Fibroblast of skin of back (primary cell): ENCODE data around the gene ECEL1.

Source experiments
- DNase-seq: peaks from one replicate; pipeline ENCODE4 v3.0.0-alpha.2; 2013

Gene ECEL1

DNA sequence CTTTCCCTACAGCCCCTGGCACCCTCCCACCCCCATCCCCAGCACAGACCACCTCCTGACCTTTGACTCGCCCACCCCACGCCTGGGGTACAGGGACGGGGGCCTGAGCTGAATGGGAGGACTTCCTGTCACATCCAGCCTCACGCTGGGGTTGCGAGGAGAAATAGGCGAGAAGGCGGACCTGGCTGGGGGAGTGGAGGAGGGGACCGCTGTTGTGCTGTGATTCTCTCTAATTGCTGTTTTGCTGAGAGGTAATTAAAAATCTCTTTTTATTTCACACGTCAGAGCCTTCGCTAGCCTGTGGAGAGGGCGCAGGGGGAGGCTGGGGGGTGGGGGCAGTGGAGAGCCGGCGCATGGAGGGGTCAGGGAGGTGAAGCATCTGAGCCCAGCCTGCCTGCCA, 9.7 kb upstream of the ECEL1 start:
- no peak for DNase-seq

DNA sequence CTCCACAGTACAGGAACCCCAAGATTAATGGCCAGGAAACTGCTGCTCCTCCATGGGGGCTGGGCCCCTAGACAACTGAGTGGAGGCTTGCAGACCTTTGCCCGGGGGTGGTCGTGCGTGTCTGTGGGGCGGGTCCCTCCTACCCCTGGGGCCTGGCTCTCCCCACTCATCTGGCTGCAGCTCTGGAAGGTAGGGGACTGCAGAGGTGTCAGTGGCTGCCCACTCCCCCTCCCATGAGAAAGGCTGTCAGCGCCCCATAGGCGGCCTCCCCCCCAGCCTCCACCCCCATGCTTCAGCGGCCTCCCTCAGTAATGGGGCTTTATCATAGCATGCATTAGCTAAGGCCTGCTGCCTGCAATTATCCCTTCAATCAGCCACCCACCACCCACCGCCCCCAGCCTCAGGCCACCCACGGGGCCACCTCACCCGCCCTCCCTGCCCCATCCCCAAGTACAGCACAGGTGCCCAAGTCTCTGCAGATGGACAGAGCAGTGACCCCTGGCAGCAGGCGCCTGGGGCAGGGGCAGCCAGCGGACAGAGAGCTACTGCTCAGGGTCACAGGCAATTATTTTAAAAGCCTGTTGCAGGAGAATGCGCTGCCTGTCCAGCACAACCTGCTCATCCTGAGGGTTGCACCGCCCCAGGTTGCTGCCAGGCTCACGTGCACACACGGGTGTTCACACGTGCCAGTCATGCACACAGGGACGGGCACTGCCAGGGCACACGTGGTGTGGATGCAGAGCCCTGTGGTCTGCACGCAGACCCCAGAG, 9.1 kb upstream of the ECEL1 start:
- DNase-seq, result no peak

DNA sequence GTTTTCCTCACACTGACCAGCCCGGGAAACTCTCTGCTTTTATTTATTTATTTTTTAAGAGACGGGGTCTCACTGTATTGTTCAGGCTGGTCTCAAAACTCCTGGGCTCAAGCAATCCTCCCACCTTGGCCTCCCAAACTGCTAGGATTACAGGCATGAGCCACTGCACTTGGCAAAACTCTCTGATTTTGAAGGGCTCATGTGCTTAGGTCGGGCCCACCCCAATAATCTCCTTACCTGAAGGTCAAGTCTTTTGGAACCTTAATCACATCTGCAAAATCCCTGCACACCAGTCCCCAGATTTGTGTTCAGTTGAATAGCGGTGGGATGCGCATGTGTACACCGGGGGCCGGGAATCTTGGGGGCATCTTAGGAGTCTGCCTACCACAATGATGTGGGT, 7.7 kb upstream of the ECEL1 start:
- DNase-seq, result no peak

DNA sequence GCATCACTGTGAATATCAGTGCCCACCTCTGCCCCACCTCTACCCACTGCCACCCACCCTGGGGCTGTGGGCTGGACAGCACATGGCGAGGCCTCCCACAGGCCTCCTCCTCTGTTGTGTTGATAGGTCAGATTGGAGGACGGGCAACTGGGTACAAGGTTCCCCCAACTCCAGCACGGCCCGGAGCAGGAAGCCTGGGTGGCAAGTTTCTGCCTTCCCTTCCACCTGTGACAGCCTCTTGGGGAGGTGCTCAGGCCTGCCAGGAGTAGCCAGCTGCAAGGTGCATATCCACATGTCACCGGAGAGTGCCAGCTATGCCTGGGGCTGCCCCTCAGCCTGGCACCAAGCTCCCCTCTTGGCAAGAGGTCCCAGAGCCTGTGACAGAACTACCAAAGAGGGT, 6.9 kb upstream of the ECEL1 start:
- DNase-seq, result no peak

DNA sequence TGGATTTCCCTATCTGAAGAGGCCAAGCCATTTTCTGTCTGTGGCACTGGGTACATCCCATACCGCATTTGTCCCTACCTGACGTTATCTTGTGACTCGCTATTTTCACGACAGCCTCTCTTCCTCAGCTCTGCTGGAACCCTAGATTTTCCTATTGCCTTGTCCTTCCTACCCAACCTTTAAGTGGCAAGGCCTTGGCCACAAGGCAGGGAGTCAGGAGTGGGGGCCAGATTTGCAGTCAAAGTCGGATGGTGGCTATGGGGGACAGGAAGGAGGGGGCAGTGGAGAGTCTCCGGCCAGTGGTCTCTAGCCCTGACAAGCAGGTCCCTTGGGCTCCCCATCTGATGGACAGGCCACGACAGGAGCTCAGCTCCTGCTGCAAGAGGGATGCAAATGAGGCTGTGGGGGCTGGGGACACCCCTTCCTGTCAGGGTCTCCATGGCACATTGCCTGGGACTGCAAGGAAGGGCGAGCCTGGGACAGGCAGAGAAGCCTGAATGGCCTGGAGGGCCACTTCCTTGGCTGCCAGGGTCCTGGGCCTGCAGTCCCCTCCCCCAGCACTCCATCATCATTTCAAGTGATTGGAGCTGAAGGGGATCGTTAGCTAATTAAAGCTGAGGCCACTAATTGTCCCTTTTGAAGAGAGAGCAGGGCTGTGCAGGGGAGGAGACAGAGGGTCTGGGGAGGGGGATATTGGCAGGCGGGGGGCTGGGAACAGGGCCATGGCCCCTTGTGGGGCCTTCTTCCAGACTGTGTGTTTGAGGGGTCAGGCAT, 6.3 kb upstream of the ECEL1 start:
- DNase-seq, result no peak

DNA sequence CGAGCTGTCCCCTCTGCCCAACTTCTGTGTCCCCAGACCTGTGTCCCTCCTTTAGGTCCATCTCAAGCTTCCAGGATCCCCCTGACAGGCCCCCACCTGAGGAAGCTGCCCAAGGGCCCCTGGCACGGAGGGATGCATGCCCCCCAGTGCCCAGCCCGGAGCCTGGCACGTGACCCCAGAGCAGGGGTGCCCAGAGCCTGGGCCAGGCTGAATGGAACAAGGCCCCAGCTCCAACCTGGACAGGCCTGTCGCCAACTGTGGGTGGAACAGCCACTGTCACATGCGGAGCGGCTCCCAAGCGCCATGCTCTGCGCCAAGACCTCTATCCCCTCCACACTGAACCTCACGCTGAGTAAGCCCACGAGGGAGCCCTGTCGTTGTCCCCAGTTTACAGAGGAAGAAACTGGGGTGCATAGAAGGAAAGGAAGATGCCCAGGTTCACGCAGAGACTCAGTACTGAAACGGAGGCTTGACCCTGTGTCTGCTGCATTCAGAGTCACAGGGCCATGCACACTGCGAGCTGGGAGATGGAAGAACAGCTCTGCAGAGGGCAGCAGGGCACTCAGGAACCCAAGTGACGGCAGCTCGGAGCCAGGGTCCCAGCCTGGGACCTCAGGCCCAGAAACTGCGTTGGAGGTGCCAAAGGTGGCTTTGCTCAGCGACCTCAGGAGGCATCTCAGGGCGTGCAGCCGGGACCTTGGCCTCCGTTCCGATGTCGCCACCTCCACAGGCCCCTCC, 5.5 kb upstream of the ECEL1 start:
- no peak for DNase-seq

DNA sequence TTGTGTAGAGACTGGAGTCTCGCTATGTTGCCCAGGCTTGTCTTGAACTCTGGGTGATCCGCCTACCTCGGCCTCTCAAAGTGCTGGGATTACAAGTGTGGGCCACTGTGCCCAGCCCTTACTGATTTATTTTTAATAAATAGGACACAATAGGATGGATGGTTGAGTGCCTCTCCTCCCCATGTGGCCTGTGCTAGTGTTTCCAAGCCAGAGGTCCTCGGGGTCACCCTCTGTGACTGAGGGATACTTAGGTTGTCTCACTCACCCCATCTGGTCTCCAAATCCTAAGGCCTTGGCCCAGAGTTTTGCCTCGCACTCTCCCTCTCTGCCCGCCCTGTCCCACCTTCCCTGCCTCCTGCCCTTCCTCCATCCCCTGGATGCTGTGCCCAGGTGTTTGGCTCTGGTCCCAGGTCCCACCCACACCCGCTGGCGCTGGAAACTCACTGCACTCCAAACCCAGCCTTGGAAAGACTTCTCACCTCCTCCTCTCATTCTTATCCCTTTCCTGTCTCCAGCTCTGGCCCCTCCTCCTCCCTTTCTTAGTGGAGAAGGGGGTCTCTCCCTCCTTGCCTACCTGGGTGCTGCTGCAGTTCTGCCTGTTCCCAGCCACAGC, 4.7 kb upstream of the ECEL1 start:
- no peak for DNase-seq

DNA sequence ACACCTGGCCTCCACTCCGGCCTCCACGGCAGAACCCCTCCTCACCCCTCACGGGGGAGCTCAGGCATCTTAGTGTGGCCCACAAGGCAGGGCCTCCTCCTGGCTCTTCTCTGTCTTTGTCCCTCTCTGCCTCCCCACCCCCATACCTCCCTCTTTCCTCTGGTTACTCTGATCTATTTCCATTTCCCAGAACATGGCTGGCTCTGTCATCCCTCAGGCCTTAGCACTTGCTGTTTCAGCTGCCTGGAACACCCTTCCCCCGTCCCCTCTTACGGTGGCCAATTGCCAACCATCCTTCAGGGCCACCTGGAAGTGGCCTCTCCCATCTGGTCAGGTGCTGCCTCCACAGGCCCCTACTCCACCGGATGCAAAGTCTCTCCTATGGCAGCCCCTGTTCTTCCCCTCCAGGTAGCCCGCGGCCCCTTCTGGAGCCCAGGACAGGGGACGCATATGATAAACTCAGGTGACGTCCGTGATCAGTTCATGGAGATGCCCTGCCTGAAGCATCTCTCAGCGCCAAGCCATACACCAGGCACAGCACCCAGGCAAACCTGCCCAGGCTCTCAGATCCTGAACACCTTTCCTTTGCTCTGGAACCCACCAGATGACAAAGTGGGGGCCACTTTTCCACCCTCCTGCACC, 3.6 kb upstream of the ECEL1 start:
- DNase-seq, result no peak

DNA sequence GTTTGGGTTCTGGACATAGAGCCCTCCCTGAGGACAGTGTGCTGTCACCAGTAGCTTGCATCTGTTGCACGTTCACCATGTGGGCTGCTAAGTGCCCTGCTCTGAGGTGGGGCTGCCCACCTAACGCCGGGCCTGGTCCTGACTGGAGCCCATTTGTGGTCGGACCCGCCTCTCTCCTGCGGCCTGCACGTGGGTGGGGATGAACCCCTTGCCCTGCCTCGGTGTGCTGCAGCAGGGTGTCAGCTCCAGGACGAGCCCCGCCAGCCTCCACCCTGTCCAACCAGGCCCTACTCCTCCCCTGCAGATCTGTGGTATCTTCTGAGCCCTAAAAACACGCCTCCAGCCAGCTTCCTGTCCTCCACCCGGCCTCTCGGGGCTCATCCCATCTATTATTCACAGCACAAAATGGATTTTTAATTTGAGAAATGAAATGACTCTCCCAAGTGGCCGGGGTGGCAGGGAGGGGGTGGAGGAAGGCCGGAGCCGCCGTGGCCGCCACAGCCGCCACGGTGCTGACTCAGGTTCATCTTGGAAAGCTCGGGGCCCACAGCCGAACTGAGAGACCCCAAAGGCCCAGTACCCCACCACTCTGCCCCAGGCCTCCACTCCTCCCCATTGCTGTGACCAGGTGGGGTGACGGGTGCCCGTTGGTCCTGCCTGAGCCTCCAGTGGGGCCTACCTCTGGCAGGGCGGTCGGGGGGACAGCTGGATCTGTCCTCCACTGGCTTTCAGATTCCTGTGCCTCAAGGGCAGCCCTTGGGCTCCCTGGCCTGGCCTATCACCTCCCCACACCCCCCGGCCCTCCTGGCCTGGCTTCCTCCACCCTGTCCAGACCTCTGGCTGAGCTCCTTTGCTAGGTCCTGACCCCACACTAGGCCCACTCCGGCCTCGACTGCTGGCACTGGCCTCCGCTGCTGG, 2.8 kb upstream of the ECEL1 start:
- no peak for DNase-seq

DNA sequence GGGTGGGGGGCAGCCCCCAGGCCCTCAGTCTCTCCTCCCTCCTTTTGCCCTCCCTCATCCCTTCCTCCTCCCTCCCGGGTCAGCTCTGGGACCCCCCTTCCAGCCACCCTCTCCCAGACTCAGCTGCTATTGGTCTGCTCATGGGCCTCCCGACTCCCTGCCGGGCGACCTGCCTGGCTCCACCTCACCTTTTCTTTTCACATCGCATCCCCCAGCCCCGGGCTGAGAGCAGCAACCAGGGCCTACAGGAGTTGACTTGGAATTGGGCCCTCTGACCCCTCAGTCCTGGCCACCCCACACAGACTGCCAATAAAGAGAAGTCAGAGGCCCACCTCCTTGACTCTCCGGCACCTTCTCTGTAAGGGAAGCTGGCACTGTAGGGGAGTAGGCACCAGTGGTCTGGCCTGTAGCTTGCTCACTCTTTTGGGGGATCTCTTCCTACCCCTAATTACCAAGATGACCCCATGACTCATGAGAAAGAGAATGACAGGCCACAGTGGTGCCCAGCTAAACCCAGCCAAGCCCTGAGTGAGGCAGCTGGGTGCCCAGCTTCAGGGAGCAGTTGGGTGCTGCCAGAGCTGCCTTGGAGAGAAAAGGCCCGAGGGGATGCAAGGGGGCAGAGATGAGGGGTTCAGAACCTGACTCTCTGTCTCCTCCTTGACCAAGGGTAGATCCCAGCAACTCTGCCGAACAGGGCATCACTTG, 2.0 kb upstream of the ECEL1 start:
- DNase-seq, result no peak

DNA sequence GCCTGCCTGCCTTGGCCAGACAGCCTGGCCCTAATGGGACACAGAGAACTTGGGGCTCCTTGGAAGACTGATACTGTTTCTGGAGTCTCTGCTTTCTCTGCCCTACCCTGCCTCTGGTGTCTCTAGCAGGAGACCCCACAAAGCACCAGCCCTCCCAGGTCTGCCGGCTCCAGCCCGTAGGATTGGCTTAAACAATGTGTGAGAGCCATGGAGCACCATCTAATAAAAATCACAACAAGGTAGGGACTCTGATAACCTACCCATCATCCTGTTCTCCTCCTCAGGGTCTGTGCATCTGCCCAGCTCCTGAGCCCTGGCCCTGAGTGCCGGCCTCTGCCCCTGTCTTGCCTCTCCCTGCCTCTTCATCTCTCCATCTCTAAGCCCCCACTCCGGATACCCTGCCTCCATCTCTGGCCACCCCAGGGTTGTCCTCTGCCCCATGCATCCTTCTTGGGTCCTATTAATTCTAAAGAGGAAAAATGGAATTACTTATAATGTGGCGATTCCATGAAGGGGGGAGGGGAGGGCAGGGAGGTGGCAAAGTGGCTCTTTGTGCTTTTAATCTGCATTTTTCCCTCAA, 1.2 kb upstream of the ECEL1 start:
- no peak for DNase-seq

DNA sequence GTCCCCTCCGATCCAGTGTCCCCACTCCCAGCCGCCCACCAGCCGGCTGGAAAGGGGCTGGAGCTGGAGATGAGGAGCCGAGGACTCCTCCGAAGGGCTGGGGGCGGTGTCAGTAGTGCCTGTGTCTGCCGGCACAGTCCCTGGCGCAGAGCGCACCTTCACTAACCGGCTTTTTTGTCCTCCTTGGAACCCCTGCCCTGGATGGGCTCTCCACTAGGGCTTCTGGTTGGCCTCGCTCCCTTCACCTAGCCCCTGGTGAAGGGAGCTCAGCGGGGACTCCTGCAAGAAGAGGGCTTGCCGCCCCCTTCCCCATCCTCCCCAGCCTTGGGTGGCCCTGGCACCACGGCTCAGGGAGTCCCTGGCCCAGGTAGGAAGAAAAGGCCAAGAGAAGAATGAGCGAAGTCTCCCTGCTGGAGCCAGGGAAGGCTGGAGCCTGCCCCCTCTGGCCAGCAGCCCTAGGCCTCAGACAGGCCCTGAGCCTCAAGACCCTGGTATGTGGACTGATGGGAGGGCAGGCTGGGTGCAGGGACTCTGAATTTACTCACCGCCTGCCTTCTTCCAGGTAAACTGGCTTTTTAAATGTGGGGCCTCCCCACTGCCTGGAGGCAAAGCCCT, 570 bp upstream of the ECEL1 start:
- DNase-seq, result no peak

DNA sequence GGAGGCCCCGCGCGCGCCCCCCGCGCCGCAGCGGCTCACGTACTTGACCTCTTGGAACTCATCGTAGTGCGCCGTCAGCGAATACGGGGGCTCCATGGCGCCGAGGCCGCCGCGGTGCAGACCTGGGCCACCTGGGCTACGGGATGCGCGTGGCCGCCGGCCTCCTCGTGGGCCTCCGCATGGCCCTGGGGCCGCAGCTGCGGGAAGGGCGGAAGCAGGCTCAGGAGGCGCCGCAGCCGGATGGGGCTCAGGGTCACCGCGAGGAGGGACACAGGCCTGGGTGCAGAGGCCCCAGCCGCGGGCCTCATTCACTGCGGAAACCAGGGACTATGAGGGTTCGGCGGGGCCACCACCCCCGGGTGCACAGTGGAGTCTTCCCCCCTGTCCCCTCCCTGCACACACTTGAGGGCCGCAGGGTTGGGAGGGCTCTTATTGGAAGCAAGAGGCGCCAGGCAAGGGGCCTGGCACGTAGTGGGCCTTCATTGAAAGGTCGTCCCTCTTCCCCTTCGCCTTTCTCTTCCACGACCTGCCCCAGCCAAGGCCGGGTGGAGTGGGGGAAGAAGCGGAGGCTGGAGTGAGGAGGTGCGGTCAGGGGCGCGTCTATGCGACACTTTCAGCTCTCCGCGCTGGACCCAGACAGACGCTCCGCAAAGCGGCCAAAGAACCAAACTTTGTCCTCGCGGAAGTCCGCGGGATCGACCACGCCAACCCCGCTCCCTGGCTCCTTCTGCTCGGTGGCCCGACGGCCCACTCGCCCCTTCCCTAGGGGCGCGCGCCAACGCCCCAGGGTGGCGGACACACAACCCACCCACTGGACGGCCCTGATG, 863 bp downstream of the ECEL1 start:
- DNase-seq, result no peak

DNA sequence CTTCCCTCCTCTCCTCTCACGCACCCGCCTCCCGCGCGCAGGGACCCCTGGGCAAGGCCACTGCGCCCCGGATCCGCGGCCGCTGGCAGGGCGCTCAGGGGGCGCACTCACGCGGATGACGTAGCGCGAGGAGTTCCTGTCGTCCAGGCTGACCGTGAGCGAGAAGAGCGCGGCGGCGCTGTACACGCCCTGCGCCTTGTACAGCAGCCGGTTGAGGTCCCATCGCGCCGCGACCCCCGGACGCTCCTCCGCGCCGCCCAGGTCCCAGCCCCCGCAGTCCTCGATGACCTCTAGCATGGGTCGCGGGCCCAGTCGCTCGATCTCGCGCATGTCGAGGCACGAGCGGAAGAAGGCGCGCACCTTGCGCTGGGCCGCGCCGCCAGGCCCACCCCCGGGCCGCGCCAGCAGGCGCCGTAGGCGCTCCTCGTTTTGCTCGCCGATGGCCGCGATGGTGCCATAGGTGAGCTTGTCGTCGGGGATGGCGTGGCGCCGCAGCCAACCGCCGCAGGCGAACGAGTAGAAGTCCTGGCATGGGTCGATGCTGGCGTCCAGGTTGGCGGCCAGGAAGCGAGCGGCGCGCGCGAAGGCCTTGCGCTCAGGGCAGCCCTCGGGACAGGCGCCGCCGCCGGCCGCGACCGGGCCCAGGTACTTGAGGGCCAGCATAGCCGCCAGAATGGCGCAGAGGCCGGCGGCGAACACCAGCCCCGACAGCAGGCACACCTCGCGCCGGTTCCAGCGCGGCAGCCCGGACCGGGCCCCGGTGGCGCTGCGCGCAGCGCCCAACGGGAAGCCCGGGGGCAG, 1.7 kb downstream of the ECEL1 start:
- no peak for DNase-seq

DNA sequence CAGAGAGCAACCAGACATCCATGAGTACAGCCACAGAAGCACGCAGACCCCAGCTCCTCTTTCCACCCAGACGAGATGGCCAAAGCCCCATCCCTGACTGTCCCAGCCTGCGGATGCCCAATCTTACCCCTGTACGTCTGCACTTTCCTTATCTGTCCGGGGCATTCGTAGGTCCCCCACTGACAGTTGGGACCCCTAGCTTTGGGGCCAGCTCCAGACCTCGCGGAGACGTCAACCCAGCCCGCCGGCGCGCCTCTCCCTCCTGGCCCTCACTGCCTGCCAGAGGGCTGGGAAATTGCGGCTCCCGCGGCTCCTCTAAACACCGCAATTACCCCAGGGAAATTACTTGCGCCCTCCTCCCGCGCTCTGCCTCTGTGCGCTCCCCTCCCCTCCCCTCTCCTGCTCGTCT, 2.3 kb downstream of the ECEL1 start:
- no peak for DNase-seq

DNA sequence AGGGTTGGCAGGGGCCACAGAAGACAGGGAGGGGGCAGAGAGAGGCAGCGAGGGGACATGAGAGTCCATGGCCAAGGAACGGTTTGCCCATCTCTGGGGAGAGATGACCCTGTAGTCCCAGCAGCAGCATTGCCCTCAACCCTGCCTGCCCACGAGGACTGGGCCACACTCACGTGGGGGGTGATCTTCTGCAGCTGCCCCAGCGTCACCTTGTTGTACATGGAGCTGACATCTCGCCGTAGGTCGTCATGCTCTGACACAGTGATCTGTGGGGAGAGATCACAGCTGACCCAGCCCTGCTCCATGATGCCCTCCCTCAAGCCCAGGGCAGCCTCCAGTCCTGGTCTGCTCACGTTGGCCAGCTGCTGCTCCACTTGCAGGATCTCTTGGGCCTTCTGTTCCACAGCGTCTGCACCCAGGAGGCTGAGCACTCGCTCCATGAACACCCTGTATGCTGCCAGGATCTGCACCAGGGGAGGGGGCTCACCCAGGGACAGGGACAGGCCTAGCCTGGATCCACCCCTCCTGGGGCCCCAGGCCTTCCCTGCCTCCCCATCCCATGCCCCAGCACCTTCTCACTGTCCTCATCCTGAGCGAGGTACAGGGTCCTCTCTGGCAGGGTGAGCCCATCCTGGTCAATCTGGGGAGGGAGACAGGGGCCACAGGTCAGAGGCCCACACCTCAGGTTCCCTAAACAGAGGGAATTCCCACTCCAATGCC, 2.8 kb downstream of the ECEL1 start:
- no peak for DNase-seq

DNA sequence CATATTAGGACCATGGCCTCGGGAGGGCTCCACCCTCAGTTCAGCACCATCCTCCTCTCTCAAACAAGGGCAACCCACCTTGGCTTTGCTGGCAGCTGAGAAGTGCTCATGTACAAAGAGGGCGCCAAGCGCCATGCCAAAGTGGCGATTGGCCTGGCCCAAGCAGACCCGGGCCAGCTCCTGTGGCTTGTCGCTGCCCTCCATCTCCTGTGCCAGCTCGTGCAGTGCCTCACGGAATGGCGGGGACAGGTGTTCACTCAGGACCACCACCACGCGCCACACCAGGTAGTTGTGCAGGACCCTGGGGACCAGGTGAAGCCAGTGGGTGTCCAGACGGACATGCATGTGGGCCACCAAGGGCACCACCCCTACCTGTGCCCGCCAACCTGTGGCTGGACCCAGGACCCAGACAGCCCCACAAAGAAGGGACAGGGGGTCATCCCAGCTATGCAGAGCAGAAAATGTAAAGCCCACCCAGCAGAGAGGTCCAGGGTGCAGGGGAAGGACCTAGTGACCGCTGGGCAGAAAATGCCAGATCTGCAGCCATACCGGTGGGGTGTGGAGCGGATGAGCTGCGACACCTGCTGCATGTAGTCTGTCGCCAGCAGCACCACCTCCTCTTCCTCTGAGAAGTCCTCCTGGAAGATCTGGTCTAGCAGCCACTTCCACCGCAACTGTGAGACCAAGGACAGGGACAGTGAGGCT, 3.6 kb downstream of the ECEL1 start:
- DNase-seq, result no peak
